Trophoblast cell (in vitro differentiated cells and primary cell): Measurements from ENCODE around the gene SMAD9.

ENCODE experiments used
- DNase-seq, 2 donors: peaks; one replicate each; pipeline ENCODE4 v3.0.0-alpha.2; 2016
- H2AFZ ChIP-seq: 2 replicates; pipeline ENCODE4 v1.6.1; 2013; ENCODE audit warnings: low read length, moderate library complexity, mild to moderate bottlenecking; ENCODE audit not compliant: insufficient read depth, poor library complexity
- H2AK5ac ChIP-seq: 2 replicates; pipeline ENCODE4 v1.6.1; 2013; ENCODE audit warnings: mild to moderate bottlenecking, low read length
- H2BK120ac ChIP-seq: 2 replicates; pipeline ENCODE4 v1.6.1; 2013; ENCODE audit warnings: low read length, mild to moderate bottlenecking, moderate library complexity; ENCODE audit not compliant: insufficient read depth, poor library complexity
- H2BK12ac ChIP-seq: 2 replicates; pipeline ENCODE4 v1.6.1; 2013; ENCODE audit warnings: mild to moderate bottlenecking, low read length, moderate library complexity
- H2BK5ac ChIP-seq: 2 replicates; pipeline ENCODE4 v1.6.1; 2013; ENCODE audit warnings: low read length, low read depth, moderate library complexity, mild to moderate bottlenecking; ENCODE audit not compliant: poor library complexity
- H3K14ac ChIP-seq: 2 replicates; pipeline ENCODE4 v1.6.1; 2013; ENCODE audit warnings: mild to moderate bottlenecking, low read length
- H3K18ac ChIP-seq: 2 replicates; pipeline ENCODE4 v1.6.1; 2013; ENCODE audit warnings: mild to moderate bottlenecking, low read length
- H3K23ac ChIP-seq: 2 replicates; pipeline ENCODE4 v1.6.1; 2013; ENCODE audit warnings: low read length
- H3K27ac ChIP-seq: 2 replicates; pipeline ENCODE4 v1.5.1; 2013; ENCODE audit warnings: low read depth, mild to moderate bottlenecking, inconsistent platforms, low read length, moderate library complexity
- H3K27me3 ChIP-seq: 2 replicates; pipeline ENCODE4 v1.6.1; 2013; ENCODE audit warnings: inconsistent platforms, mild to moderate bottlenecking, low read length, moderate library complexity; ENCODE audit not compliant: insufficient read depth
- H3K36me3 ChIP-seq, 2 experiments: 1 replicate in 1 of 2; 2 replicates in 1 of 2; pipeline ENCODE4 v1.6.1; 2013; ENCODE audit warnings: low read length in 2 of 2, mild to moderate bottlenecking in 2 of 2, moderate library complexity in 1 of 2; ENCODE audit not compliant: insufficient read depth in 2 of 2, control insufficient read depth in 1 of 2
- H3K4ac ChIP-seq: 2 replicates; pipeline ENCODE4 v1.6.1; 2013; ENCODE audit warnings: low read depth, mild to moderate bottlenecking, low read length, moderate library complexity
- H3K4me1 ChIP-seq, 2 experiments: 1 replicate in 1 of 2; 2 replicates in 1 of 2; pipeline ENCODE4 v1.6.1; 2013; ENCODE audit warnings: low read length in 2 of 2, mild to moderate bottlenecking in 2 of 2, moderate library complexity in 1 of 2; ENCODE audit not compliant: insufficient read depth in 2 of 2, control insufficient read depth in 1 of 2
- H3K4me2 ChIP-seq: 2 replicates; pipeline ENCODE4 v1.6.1; 2013; ENCODE audit warnings: inconsistent platforms, mild to moderate bottlenecking, low read length, moderate library complexity
- H3K4me3 ChIP-seq: 2 replicates; pipeline ENCODE4 v1.5.1; 2013; ENCODE audit warnings: mild to moderate bottlenecking, low read depth, low read length, inconsistent platforms
- H3K79me1 ChIP-seq: one replicate; pipeline ENCODE4 v1.6.1; 2013; ENCODE audit warnings: low read length
- H3K79me2 ChIP-seq: 2 replicates; pipeline ENCODE4 v1.6.1; 2013; ENCODE audit warnings: low read length, mild to moderate bottlenecking; ENCODE audit not compliant: control insufficient read depth, insufficient read depth, poor library complexity
- H3K9ac ChIP-seq: 2 replicates; pipeline ENCODE4 v1.6.1; 2013; ENCODE audit warnings: mild to moderate bottlenecking, low read length
- H3K9me3 ChIP-seq: 2 replicates; pipeline ENCODE4 v1.6.1; 2013; ENCODE audit warnings: low read depth, mild to moderate bottlenecking, control low read depth, inconsistent platforms, low read length; ENCODE audit not compliant: insufficient read depth
- H4K12ac ChIP-seq: 2 replicates; pipeline ENCODE4 v1.6.1; 2013; ENCODE audit warnings: low read depth, mild to moderate bottlenecking, low read length, moderate library complexity
- H4K8ac ChIP-seq: 2 replicates; pipeline ENCODE4 v1.6.1; 2013; ENCODE audit warnings: low read depth, mild to moderate bottlenecking, low read length, moderate library complexity
- H4K91ac ChIP-seq: one replicate; pipeline ENCODE4 v1.6.1; 2013; ENCODE audit warnings: low read depth, mild to moderate bottlenecking, low read length, moderate library complexity
- WGBS: extraction: QIAGEN DNeasy Blood & Tissue Kit; methylation state at CpG from one replicate; pipeline ENCODE4 v1.1.7; 2013; ENCODE audit warnings: missing lambda C conversion rate; ENCODE audit not compliant: insufficient read length, insufficient coverage; ENCODE audit errors: extremely low coverage; 5-methylcytosine and 5-hydroxymethylcytosine counted together

SMAD9 gene

DNA sequence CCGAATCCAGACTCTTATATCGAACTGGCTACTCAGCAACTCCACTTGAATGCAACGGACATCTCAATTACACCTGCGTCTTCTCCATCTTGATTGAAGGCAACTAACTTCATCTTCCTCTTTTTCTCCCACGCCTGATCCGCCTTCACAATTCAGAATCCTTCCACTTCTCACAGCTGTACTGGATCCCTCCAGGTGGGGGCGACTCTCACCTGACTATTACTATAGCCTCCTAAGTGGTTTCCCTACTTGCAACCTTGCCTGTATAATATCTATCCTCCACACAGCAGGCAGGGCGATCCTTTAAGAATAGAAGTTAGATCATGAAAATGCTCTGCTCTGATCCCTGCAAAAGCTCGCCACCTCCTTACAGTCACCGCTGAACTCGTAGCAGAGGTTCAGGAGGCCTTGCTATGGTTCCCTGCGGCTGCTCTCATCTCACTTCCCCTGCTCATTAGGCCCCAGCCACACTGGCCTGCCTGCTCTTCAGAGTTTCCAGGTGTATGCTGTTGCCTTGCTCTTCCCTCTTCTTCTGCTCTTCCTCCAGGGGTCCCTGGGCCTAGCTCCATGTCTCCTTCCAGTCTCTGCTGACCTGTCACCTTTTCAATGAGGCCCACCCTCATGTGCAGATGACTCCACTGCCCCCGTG is 69.1 kb downstream of the SMAD9 start:
- Histone ChIP-seq H3K23ac (no peak overlapping the region), H2BK12ac (no peak overlapping the region), H3K4me1 (no peaks in the 10 kb centered on the region), H3K36me3 (peaks cover 11 to 19% of the 10 kb centered on the region in 2 experiments), H3K79me1 (no peaks in the 10 kb centered on the region), H4K12ac (no peak overlapping the region), H3K4me3 (no peak overlapping the region), H3K4me2 (no peak overlapping the region), H3K9ac (no peak overlapping the region), H3K18ac (no peak overlapping the region), H2BK5ac (no peak overlapping the region), H3K27me3 (no peaks in the 10 kb centered on the region), H2BK120ac (no peak overlapping the region), H3K4ac (no peak overlapping the region), H4K91ac (no peak overlapping the region), H4K8ac (no peak overlapping the region), H2AK5ac (no peak overlapping the region), H2AFZ (no peak overlapping the region), H3K27ac (no peak overlapping the region), H3K79me2 (no peaks in the 10 kb centered on the region), H3K14ac (no peak overlapping the region), H3K9me3 (peaks cover 1% of the 10 kb centered on the region)
- WGBS = no CpG with 5 or more reads among the region's 13 CpGs
- peak in 1 of 2 donors; percentile 18 for DNase-seq

DNA sequence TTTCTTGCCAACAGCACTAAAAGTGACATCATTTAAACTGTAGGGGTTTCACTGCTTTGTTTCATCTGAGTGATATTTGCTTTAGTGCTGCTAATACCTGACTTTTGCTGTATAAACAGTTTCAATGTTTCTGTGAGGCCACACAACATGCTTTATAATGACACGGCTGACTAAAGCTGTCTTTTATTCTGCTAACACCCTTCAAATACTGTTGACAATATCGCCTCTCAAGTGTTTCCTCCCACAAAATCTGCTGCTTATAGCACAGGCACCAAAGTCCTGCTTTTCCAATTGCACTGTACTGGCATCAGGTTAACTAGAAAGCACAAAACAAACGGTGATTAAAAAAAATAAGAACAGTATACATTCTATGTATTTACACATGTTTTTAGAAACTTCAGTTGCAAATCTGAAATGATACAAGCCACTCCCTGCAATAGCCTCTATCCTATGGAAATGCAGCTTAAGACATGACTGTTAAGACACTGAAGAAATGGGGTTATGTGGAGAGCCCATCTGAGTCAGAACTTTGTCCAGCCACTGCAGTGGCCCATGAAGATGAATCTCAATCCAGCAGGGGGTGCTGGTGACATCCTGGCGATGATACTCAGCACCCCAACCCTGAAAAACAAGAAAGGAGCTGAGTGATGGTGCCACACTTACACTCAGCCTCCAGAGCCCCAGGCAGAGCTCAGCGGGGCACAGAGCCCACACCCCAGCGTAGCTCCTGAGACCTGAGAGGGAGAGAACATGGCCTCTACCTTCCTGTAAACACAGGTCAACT is 71.6 kb downstream of the SMAD9 start:
- H2AK5ac ChIP-seq = no peak overlapping the region
- no peak overlapping the region for H2BK5ac ChIP-seq
- no peak overlapping the region for H3K4ac ChIP-seq
- H3K79me1 ChIP-seq = no peaks in the 10 kb centered on the region
- no peak overlapping the region for H3K4me3 ChIP-seq
- H4K91ac ChIP-seq = no peak overlapping the region
- H3K9ac ChIP-seq = no peak overlapping the region
- no peak overlapping the region for H3K14ac ChIP-seq
- H3K18ac ChIP-seq = no peak overlapping the region
- no peak overlapping the region for H2BK12ac ChIP-seq
- H3K4me2 ChIP-seq = no peak overlapping the region
- DNase-seq = no peak
- no peaks in the 10 kb centered on the region for H3K4me1 ChIP-seq
- H3K36me3 ChIP-seq = peaks cover 12 to 16% of the 10 kb centered on the region in 2 experiments
- no peak overlapping the region for H2BK120ac ChIP-seq
- no peak overlapping the region for H2AFZ ChIP-seq
- H3K23ac ChIP-seq = no peak overlapping the region
- no peak overlapping the region for H4K12ac ChIP-seq
- H3K27me3 ChIP-seq = no peaks in the 10 kb centered on the region
- no CpG with 5 or more reads among the region's 6 CpGs for WGBS
- H3K9me3 ChIP-seq = peaks cover 1% of the 10 kb centered on the region
- H4K8ac ChIP-seq = no peak overlapping the region
- H3K79me2 ChIP-seq = no peaks in the 10 kb centered on the region
- no peak overlapping the region for H3K27ac ChIP-seq

DNA sequence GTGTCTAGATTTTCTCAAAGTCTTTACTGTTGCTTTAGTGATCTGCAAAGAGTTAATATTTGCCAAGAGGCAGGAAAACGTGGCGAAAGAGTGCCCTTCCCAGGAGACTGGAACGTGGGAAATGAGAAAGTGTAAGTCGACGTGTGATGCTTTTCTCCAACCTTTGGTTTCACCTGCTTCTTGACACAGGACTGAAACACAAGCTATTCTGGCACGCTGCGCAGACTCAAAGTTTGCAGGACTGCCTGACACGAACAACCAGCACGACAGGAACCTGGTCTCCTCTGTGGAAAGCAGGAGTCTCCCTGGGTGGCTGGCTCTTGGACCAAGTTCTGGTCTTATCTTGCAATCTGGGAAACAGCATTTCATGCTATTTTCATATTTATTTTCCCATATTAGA is 72.4 kb downstream of the SMAD9 start:
- H3K27me3 ChIP-seq = no peaks in the 10 kb centered on the region
- WGBS = no CpG with 5 or more reads among the region's 9 CpGs
- no peak overlapping the region for H2AK5ac ChIP-seq

DNA sequence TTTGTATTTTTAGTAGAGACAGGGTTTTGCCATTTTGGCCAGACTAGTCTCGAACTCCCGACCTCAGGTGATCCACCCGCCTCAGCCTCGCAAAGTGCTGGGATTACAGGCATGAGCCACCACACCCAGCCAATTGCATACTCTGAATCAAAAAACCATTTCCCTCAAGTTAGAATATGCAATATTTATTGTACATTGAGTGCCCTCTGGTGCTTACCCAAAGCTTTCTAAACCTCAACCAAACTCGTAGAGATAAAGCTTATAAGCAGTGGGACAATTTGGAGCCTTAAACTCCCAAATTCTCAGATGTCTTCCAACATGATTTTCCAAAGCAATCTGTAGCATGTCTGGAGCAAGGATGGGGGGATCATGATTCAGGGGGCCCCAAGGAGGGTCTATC is 78.6 kb downstream of the SMAD9 start:
- no CpG with 5 or more reads among the region's 5 CpGs for WGBS

More for the DNA sequence above, 72.4 kb downstream of the SMAD9 start:
- Histone ChIP-seq H2BK12ac (no peak overlapping the region), H3K79me2 (no peaks in the 10 kb centered on the region), H3K27ac (no peak overlapping the region), H3K14ac (no peak overlapping the region), H3K4ac (no peak overlapping the region), H3K18ac (no peak overlapping the region), H3K36me3 (peaks cover 9 to 13% of the 10 kb centered on the region in 2 experiments), H3K9ac (no peak overlapping the region), H3K4me3 (no peak overlapping the region), H3K4me1 (no peaks in the 10 kb centered on the region), H2BK5ac (no peak overlapping the region), H2BK120ac (no peak overlapping the region), H3K9me3 (no peaks in the 10 kb centered on the region), H4K12ac (no peak overlapping the region), H2AFZ (no peak overlapping the region), H4K8ac (no peak overlapping the region), H4K91ac (no peak overlapping the region), H3K79me1 (no peaks in the 10 kb centered on the region), H3K23ac (no peak overlapping the region), H3K4me2 (no peak overlapping the region)
- no peak for DNase-seq

More for the DNA sequence above, 78.6 kb downstream of the SMAD9 start:
- Histone ChIP-seq H3K4me3 (no peak overlapping the region), H3K23ac (no peak overlapping the region), H3K9me3 (peaks cover 1% of the 10 kb centered on the region), H3K27me3 (no peaks in the 10 kb centered on the region), H3K9ac (no peak overlapping the region), H3K18ac (no peak overlapping the region), H2AFZ (no peak overlapping the region), H3K4me1 (peaks cover 2 to 4% of the 10 kb centered on the region in 2 experiments), H4K12ac (no peak overlapping the region), H3K36me3 (peaks cover 3% of the 10 kb centered on the region in 2 experiments), H3K4ac (no peak overlapping the region), H2BK120ac (no peak overlapping the region), H3K4me2 (no peak overlapping the region), H4K91ac (no peak overlapping the region), H3K79me2 (no peaks in the 10 kb centered on the region), H2AK5ac (no peak overlapping the region), H3K14ac (no peak overlapping the region), H2BK12ac (no peak overlapping the region), H2BK5ac (no peak overlapping the region), H3K27ac (no peak overlapping the region), H3K79me1 (no peaks in the 10 kb centered on the region), H4K8ac (no peak overlapping the region)
- DNase-seq = no peak
